HepG2 (cell line): ENCODE data around the gene KCTD13. TPM values are rescaled to one million over a fixed set of nuclear protein-coding genes. Genes with fewer than 3 reads are reported as not detected.
A peak's percentile ranks its signal among the peaks of the same experiment; 100 is the strongest.

ENCODE experiments used
- AHDC1 ChIP-seq: sonication (generic); formaldehyde crosslinking; IDR thresholded peaks from 2 replicates; pipeline ENCODE4 v1.5.1; 2020; ENCODE audit warnings: mild to moderate bottlenecking, missing genetic modification reagents, borderline replicate concordance
- KLF13 ChIP-seq: sonication (generic); formaldehyde crosslinking; IDR thresholded peaks from 2 replicates; pipeline ENCODE4 v1.4.0; 2020; ENCODE audit warnings: mild to moderate bottlenecking, missing genetic modification reagents
- PATZ1 ChIP-seq: sonication (generic); formaldehyde crosslinking; IDR thresholded peaks from 2 replicates; pipeline ENCODE4 v1.4.0; 2020; ENCODE audit warnings: missing genetic modification reagents
- SAP130 ChIP-seq: IDR thresholded peaks from 2 replicates; pipeline ENCODE4 v1.6.1; 2016; ENCODE audit warnings: low read depth
- U2AF2 ChIP-seq: fragments of 200-400 bp; formaldehyde crosslinking; IDR thresholded peaks from 2 replicates; pipeline ENCODE4 v1.6.1; 2017; ENCODE audit warnings: low read depth, mild to moderate bottlenecking, low read length
- ZBTB46 ChIP-seq: sonication (generic); formaldehyde crosslinking; IDR thresholded peaks from 2 replicates; pipeline ENCODE4 v1.4.0; 2020; ENCODE audit warnings: mild to moderate bottlenecking, missing genetic modification reagents, borderline replicate concordance
- ZFP91 ChIP-seq: sonication (generic); formaldehyde crosslinking; IDR thresholded peaks from 2 replicates; pipeline ENCODE4 v1.9.0; 2022; ENCODE audit warnings: missing genetic modification reagents, mild to moderate bottlenecking, borderline replicate concordance
- ZNF296 ChIP-seq: sonication (generic); formaldehyde crosslinking; conservative IDR thresholded peaks from 2 replicates; pipeline ENCODE4 v1.5.0; 2020; ENCODE audit warnings: mild to moderate bottlenecking, missing genetic modification reagents
- ZNF414 ChIP-seq: sonication (generic); formaldehyde crosslinking; IDR thresholded peaks from 2 replicates; pipeline ENCODE4 v1.5.0; 2020; ENCODE audit warnings: missing genetic modification reagents
- ZNF616 ChIP-seq: sonication (generic); formaldehyde crosslinking; IDR thresholded peaks from 2 replicates; pipeline ENCODE4 v1.5.0; 2020; ENCODE audit warnings: low read depth, mild to moderate bottlenecking, missing genetic modification reagents
- ZNF629 ChIP-seq: sonication (generic); formaldehyde crosslinking; conservative IDR thresholded peaks from 2 replicates; pipeline ENCODE4 v1.5.0; 2020; ENCODE audit warnings: missing genetic modification reagents
- ZNF678 ChIP-seq: sonication (generic); formaldehyde crosslinking; IDR thresholded peaks from 2 replicates; pipeline ENCODE4 v1.4.0; 2020; ENCODE audit warnings: mild to moderate bottlenecking, missing genetic modification reagents
- ZNF703 ChIP-seq: sonication (generic); formaldehyde crosslinking; IDR thresholded peaks from 2 replicates; pipeline ENCODE4 v1.5.1; 2020; ENCODE audit warnings: missing genetic modification reagents, mild to moderate bottlenecking, moderate library complexity, borderline replicate concordance
- ZNF724P ChIP-seq: sonication (generic); formaldehyde crosslinking; IDR thresholded peaks from 2 replicates; pipeline ENCODE4 v1.8.0; 2022; ENCODE audit warnings: missing genetic modification reagents, borderline replicate concordance
- ZNF792 ChIP-seq: IDR thresholded peaks from 2 replicates; pipeline ENCODE4 v1.6.1; 2016
- ZSCAN22 ChIP-seq: sonication (generic); formaldehyde crosslinking; IDR thresholded peaks from 2 replicates; pipeline ENCODE4 v1.4.0; 2020; ENCODE audit warnings: mild to moderate bottlenecking, missing genetic modification reagents
- polyA plus RNA-seq, 8 experiments: library from polyadenylated mRNA; depleted of rRNA in 3 of 8; stranded (reverse) in 7 of 8; unstranded in 1 of 8; fragments of >200 nt; fragmentation: Illumina TruSeq in 4 of 8; extraction: Trizol in 4 of 8; gene quantifications; 2 replicates each; pipeline versions ENCODE4 v1.2.1 to v1.2.3, GENCODE V29; 2011 to 2016; ENCODE audit warnings: low read depth in 4 of 8, missing spikeins in 1 of 8, mixed read lengths in 1 of 8; ENCODE audit not compliant: insufficient read depth in 1 of 8
- total RNA-seq, 5 experiments: library from RNA; depleted of rRNA; stranded (reverse); fragments of >200 nt; fragmentation: Illumina TruSeq; extraction: Trizol; gene quantifications; 2 replicates each; pipeline ENCODE4 v1.2.3, GENCODE V29; 2016; ENCODE audit warnings: low read depth in 1 of 5

Gene KCTD13
- total and polyA plus RNA-seq, 2 of the 13 experiments (the other 11 are each of a cell fraction or from before 2014, with no cell fraction given), result 6.3 to 14.7 TPM

GRCh38 chr16:29962344-29962994 is 36.4 kb upstream of the KCTD13 start (continued):
- no peak for TF ChIP-seq PATZ1 (CRISPR knock-in tag)
- no peak; the same call in 1 of the 2 replicates for TF ChIP-seq ZNF296 (CRISPR knock-in tag)
- no peak for TF ChIP-seq KLF13
- no peak for TF ChIP-seq ZNF616
- peak; percentile 20; the same call in 1 of the 2 replicates for TF ChIP-seq SAP130
- peak; percentile 80 for TF ChIP-seq ZNF629 (CRISPR knock-in tag)
- TF ChIP-seq ZSCAN22, result no peak
- TF ChIP-seq U2AF2, result no peak
- TF ChIP-seq ZNF792 (CRISPR knock-in tag), result no peak
- 0 out of 2 replicates have a peak, but pooled peaks have one; percentile 7 for TF ChIP-seq ZFP91 (CRISPR knock-in tag)
- TF ChIP-seq ZNF678 (CRISPR knock-in tag), result no peak
- no peak for TF ChIP-seq ZBTB46 (CRISPR knock-in tag)
- no peak for TF ChIP-seq AHDC1 (CRISPR knock-in tag)
- no peak for TF ChIP-seq ZNF414 (CRISPR knock-in tag)
- TF ChIP-seq ZNF703 (CRISPR knock-in tag), result no peak
- peak; percentile 70; the same call in 1 of the 2 replicates for TF ChIP-seq ZNF724P
